ENCODE results near the gene CRYBG1. TPM values are rescaled to one million over a fixed set of nuclear protein-coding genes. Genes with fewer than 3 reads are reported as not detected.

Gene CRYBG1
- total RNA-seq, 1 experiment from 2014 or later = 5.7 TPM

- H3K18ac ChIP-seq (ENCODE audit: insufficient read length, low read depth, low read length) = no peak overlapping the region
- no peak overlapping the region for H3K14ac ChIP-seq (ENCODE audit: insufficient read depth, low read length)
- no peak overlapping the region for H2BK120ac ChIP-seq (ENCODE audit: low read depth, low read length, poor library complexity, severe bottlenecking)
- no peaks in the 10 kb centered on the region for H4K20me1 ChIP-seq (ENCODE audit: control insufficient read depth, insufficient read depth, insufficient read length)
- H3K23me2 ChIP-seq (ENCODE audit: insufficient read length, low read depth, low read length, poor library complexity, severe bottlenecking) = no peaks in the 10 kb centered on the region
- H3K4me2 ChIP-seq (ENCODE audit: insufficient read depth, insufficient read length, low read length) = no peak overlapping the region
- Mint-ChIP-seq H3K36me3 (ENCODE audit: insufficient read depth in 1 of 3, low read depth in 3 of 3) (peaks cover 0 to 8% (median 0%) of the 10 kb centered on the region in 3 experiments; a peak in 2 of 7 replicates), H3K4me3 (no peak overlapping the region), H3K9me3 (peaks cover 3 to 8% of the 10 kb centered on the region in 2 experiments; a peak in 4 of 5 replicates), H3K27ac (no peak overlapping the region), H3K27me3 (ENCODE audit: low read depth) (no peaks in the 10 kb centered on the region), H3K4me1 (peaks cover 3 to 8% of the 10 kb centered on the region in 2 experiments; a peak in 3 of 4 replicates)
- no peak overlapping the region for H3K4ac ChIP-seq (ENCODE audit: low read depth, low read length)
- TF ChIP-seq, protein P1, sequence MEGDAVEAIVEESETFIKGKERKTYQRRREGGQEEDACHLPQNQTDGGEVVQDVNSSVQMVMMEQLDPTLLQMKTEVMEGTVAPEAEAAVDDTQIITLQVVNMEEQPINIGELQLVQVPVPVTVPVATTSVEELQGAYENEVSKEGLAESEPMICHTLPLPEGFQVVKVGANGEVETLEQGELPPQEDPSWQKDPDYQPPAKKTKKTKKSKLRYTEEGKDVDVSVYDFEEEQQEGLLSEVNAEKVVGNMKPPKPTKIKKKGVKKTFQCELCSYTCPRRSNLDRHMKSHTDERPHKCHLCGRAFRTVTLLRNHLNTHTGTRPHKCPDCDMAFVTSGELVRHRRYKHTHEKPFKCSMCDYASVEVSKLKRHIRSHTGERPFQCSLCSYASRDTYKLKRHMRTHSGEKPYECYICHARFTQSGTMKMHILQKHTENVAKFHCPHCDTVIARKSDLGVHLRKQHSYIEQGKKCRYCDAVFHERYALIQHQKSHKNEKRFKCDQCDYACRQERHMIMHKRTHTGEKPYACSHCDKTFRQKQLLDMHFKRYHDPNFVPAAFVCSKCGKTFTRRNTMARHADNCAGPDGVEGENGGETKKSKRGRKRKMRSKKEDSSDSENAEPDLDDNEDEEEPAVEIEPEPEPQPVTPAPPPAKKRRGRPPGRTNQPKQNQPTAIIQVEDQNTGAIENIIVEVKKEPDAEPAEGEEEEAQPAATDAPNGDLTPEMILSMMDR (conservative IDR thresholded peaks at IDR 0.05) = no peak
- H4K91ac ChIP-seq (ENCODE audit: insufficient read length, low read depth, low read length) = no peak overlapping the region
- no peak overlapping the region for H2AFZ ChIP-seq (ENCODE audit: low read length)
- H4K5ac ChIP-seq (ENCODE audit: insufficient read length, low read depth, low read length) = no peak overlapping the region
- no peak overlapping the region for H2AK5ac ChIP-seq (ENCODE audit: insufficient read length, low read length)
- H3K27ac ChIP-seq (ENCODE audit: insufficient read length, low read depth, low read length) = no peak overlapping the region
- H2BK15ac ChIP-seq (ENCODE audit: low read depth, low read length) = no peak overlapping the region; the same call in 1 of the 2 replicates
- H3K56ac ChIP-seq (ENCODE audit: insufficient read length, low read depth, low read length) = no peak overlapping the region
- H3T11ph ChIP-seq (ENCODE audit: low read length) = no peak overlapping the region
- H3K79me2 ChIP-seq (ENCODE audit: insufficient read depth, low read length) = no peaks in the 10 kb centered on the region
- H2BK20ac ChIP-seq (ENCODE audit: low read depth, low read length, poor library complexity, severe bottlenecking) = no peak overlapping the region
- H3K9me3 ChIP-seq (ENCODE audit: control insufficient read depth, low read depth, low read length) = no peaks in the 10 kb centered on the region
- no peaks in the 10 kb centered on the region for H3K27me3 ChIP-seq (ENCODE audit: insufficient read depth, low read length)
- H3K79me1 ChIP-seq (ENCODE audit: insufficient read depth, low read depth, low read length, poor library complexity, severe bottlenecking) = peaks cover 2% of the 10 kb centered on the region
- no peak overlapping the region for H3K9ac ChIP-seq (ENCODE audit: extremely low read depth, insufficient read length, low read length)
- no peak overlapping the region for H2BK12ac ChIP-seq (ENCODE audit: insufficient read length, low read depth, low read length)
- no peak overlapping the region for H4K8ac ChIP-seq (replicated peaks; ENCODE audit: insufficient read length, low read depth, low read length)
- H3K4me1 ChIP-seq (ENCODE audit: insufficient read depth, low read length) = no peaks in the 10 kb centered on the region
- no peak overlapping the region for H3K23ac ChIP-seq (ENCODE audit: insufficient read length, low read depth, low read length)
- no peak overlapping the region for H2BK5ac ChIP-seq (ENCODE audit: insufficient read length, low read length)
- no CpG with 5 or more reads among the region's 3 CpGs for WGBS (ENCODE audit: extremely low coverage, insufficient read length, low lambda C conversion rate)
- no peak for DNase-seq
These were observed 27.4 kb downstream of the CRYBG1 start for GRCh38 chr6:106387875-106388274.
